Camera-type eye (tissue), 1 donor: ENCODE measurements around the gene CHODL. TPM values are rescaled to one million over a fixed set of nuclear protein-coding genes. Genes with fewer than 3 reads are reported as not detected.

Experiments used
- total RNA-seq: library from RNA; depleted of rRNA; stranded (reverse); fragments of >200 nt; gene quantifications from one replicate; pipeline ENCODE4 v1.2.3, GENCODE V29; 2014

CHODL gene, protein sequence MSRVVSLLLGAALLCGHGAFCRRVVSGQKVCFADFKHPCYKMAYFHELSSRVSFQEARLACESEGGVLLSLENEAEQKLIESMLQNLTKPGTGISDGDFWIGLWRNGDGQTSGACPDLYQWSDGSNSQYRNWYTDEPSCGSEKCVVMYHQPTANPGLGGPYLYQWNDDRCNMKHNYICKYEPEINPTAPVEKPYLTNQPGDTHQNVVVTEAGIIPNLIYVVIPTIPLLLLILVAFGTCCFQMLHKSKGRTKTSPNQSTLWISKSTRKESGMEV
- 17.5 TPM for total RNA-seq

DNA sequence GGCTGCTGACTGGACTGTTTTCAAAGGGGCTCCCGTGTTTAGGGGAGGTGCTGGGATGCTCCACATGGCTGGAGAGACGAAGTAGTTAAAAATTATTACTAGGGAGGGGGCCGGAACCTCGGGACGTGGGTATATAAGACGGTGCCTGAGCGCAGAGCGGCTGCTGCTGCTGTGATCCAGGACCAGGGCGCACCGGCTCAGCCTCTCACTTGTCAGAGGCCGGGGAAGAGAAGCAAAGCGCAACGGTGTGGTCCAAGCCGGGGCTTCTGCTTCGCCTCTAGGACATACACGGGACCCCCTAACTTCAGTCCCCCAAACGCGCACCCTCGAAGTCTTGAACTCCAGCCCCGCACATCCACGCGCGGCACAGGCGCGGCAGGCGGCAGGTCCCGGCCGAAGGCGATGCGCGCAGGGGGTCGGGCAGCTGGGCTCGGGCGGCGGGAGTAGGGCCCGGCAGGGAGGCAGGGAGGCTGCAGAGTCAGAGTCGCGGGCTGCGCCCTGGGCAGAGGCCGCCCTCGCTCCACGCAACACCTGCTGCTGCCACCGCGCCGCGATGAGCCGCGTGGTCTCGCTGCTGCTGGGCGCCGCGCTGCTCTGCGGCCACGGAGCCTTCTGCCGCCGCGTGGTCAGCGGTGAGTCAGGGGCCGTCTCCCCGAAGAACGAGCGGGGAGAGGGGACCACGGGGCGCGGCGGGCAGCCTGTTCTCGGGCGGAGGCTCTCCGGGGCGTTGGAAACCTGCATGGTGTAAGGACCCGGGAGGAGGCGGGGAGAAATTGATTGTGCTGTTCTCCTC lies at the start of gene CHODL:
TSS of gene CHODL (plus strand) at position 163 of the 793 bp plus-strand sequence. CDS start at position 554, 391 bp downstream.

Other genes starting within 250 kb of the CHODL start
- not detected for gene TMPRSS15, start 159.0 kb downstream of the CHODL start, total RNA-seq